Prostate gland (tissue), 2 donors: ENCODE data around the gene SEMA3A. TPM values are rescaled to one million over a fixed set of nuclear protein-coding genes. Genes with fewer than 3 reads are reported as not detected.

Experiments
- DNase-seq: peaks from one replicate; pipeline ENCODE4 v3.0.0-alpha.2; 2019; ENCODE audit warnings: low spot score
- H3K27ac ChIP-seq, 2 donors: fragments of 200-600 bp; sonication (generic); 2 replicates each; pipeline ENCODE4 v1.5.1; 2017 to 2019
- H3K27me3 ChIP-seq: fragments of 200-600 bp; sonication (generic); replicated peaks from 2 replicates; pipeline ENCODE4 v1.5.1; 2019; ENCODE audit not compliant: insufficient read depth
- H3K36me3 ChIP-seq, 2 donors: fragments of 200-600 bp; sonication (generic); 1 replicate in 1 of 2; 2 replicates in 1 of 2; pipeline versions ENCODE4 v1.5.1 to v1.8.1; 2017 to 2019
- H3K4me1 ChIP-seq: fragments of 200-600 bp; sonication (generic); replicated peaks from 2 replicates; pipeline ENCODE4 v1.5.1; 2019
- H3K4me3 ChIP-seq, 2 donors: fragments of 200-600 bp; sonication (generic); 2 replicates each; pipeline ENCODE4 v1.5.1; 2017 to 2019
- H3K9me3 ChIP-seq: fragments of 200-600 bp; sonication (generic); 2 replicates; pipeline ENCODE4 v1.5.1; 2017
- CTCF ChIP-seq, 4 experiments: fragments of 200-600 bp in 2 of 4; fragments of 450-650 bp in 2 of 4; sonication (generic) in 2 of 4; IDR thresholded peaks; 1 replicate in 3 of 4; 2 replicates in 1 of 4; pipeline ENCODE4 v1.5.1; 2016 to 2019; ENCODE audit warnings: antibody characterized with exemption in 4 of 4, mild to moderate bottlenecking in 2 of 4, moderate library complexity in 2 of 4
- POLR2A ChIP-seq: fragments of 450-650 bp; IDR thresholded peaks from one replicate; pipeline ENCODE4 v1.6.1; 2016; ENCODE audit warnings: antibody characterized with exemption, mild to moderate bottlenecking
- POLR2AphosphoS5 ChIP-seq: sonication (generic); formaldehyde crosslinking; IDR thresholded peaks from one replicate; pipeline ENCODE4 v1.6.1; 2017; ENCODE audit warnings: antibody characterized with exemption
- WGBS: methylation state at CpG from one replicate; pipeline ENCODE4 v1.1.5; 2018; 5-methylcytosine and 5-hydroxymethylcytosine counted together
- intact Hi-C: fragments of 100-400 bp; cut with DNase I; formaldehyde crosslinking; loops from one replicate; pipeline ENCODE4 v1.14.2; 2022
- total RNA-seq, 2 donors: library from RNA; depleted of rRNA; stranded (reverse); fragments of >200 nt; gene quantifications; one replicate each; pipeline ENCODE4 v1.1.0, GENCODE V29; 2016

Gene SEMA3A
- total RNA-seq, 2 donors from 2014 or later: 1.6 to 1.9 TPM

- no peaks in the 10 kb centered on the region for H3K9me3 ChIP-seq
- no peak for DNase-seq
- no peak overlapping the region for H3K27ac ChIP-seq
- 96% methylated on average over 5 of the region's 5 CpGs for WGBS
- no peaks in the 10 kb centered on the region for H3K36me3 ChIP-seq
- H3K4me3 ChIP-seq: no peak overlapping the region
- no peaks in the 10 kb centered on the region for H3K4me1 ChIP-seq
- no peaks in the 10 kb centered on the region for H3K27me3 ChIP-seq
- TF ChIP-seq CTCF (IDR thresholded peaks at IDR 0.05): no peak
- no peak for TF ChIP-seq POLR2A
- TF ChIP-seq POLR2AphosphoS5: no peak
- intact Hi-C loops: no loop called here
Measured at GRCh38 chr7:83985821-83986220, 208.8 kb downstream of the SEMA3A start.

DNA sequence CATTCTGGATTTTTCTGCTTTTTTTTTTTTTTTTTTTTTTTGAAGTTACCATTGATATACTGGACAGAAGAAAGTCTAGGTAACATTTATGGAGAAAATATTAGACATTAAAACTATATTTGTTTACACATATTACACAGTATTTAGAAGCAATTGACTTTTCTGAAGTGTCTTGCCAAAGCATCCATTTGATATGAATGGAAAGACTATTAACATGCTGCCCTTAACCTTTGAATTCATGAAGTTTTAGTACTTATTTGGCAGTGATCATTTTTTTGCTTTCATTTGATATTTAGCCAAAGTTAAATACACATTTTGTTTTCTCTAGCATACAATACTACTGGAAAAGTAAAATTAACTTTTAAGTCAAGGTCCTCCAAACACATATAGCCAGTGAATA, 210.0 kb downstream of the SEMA3A start:
- Histone ChIP-seq H3K27ac (no peak overlapping the region), H3K4me3 (no peak overlapping the region), H3K36me3 (no peaks in the 10 kb centered on the region), H3K4me1 (no peaks in the 10 kb centered on the region), H3K27me3 (no peaks in the 10 kb centered on the region), H3K9me3 (no peaks in the 10 kb centered on the region)
- TF ChIP-seq POLR2A (no peak), POLR2AphosphoS5 (no peak), CTCF (IDR thresholded peaks at IDR 0.05) (no peak)
- DNase-seq: no peak
- intact Hi-C loops: loop anchor here (5.0 kb wide), 1 partner anchor 213 kb away; no protein-coding TSS in a partner anchor

DNA sequence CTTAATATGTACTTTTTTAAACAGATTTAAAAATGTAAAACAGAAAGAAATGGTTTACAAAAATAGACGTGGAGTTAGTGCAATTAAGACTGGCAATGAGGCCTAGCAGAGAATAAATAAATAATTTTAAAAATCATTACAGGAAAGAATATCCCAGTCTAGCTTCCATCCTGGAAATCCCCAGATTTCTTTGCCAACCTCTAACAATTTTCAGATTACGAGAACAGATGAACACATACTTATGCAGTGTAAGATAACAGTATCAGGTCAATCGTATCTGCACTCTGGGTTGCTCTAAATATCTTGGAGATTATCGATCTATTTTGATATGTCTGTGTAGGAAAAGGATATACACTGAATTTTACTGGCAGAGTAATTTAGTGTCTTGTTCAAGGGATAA, 210.5 kb downstream of the SEMA3A start:
- 50% methylated on average over 4 of the region's 4 CpGs for WGBS
- intact Hi-C loops: loop anchor here (5.0 kb wide), 1 partner anchor 213 kb away; no protein-coding TSS in a partner anchor
- Histone ChIP-seq H3K27ac (no peak overlapping the region), H3K4me3 (no peak overlapping the region), H3K27me3 (no peaks in the 10 kb centered on the region), H3K36me3 (no peaks in the 10 kb centered on the region), H3K9me3 (no peaks in the 10 kb centered on the region), H3K4me1 (no peaks in the 10 kb centered on the region)
- DNase-seq: no peak
- TF ChIP-seq POLR2AphosphoS5 (no peak), POLR2A (no peak), CTCF (IDR thresholded peaks at IDR 0.05) (no peak)

- H3K36me3 ChIP-seq: no peaks in the 10 kb centered on the region
- TF ChIP-seq POLR2A: no peak
- TF ChIP-seq CTCF (IDR thresholded peaks at IDR 0.05): no peak
- TF ChIP-seq POLR2AphosphoS5: no peak
- H3K27ac ChIP-seq: no peak overlapping the region
- WGBS: 83% methylated on average over 1 of the region's 1 CpG
- H3K27me3 ChIP-seq: no peaks in the 10 kb centered on the region
- H3K4me1 ChIP-seq: no peaks in the 10 kb centered on the region
- no peak overlapping the region for H3K4me3 ChIP-seq
- intact Hi-C loops: loop anchor here (5.0 kb wide), 1 partner anchor 214 kb away; no protein-coding TSS in a partner anchor
- H3K9me3 ChIP-seq: no peaks in the 10 kb centered on the region
- DNase-seq: no peak
Measured at GRCh38 chr7:83983606-83984005, 211.0 kb downstream of the SEMA3A start.

DNA sequence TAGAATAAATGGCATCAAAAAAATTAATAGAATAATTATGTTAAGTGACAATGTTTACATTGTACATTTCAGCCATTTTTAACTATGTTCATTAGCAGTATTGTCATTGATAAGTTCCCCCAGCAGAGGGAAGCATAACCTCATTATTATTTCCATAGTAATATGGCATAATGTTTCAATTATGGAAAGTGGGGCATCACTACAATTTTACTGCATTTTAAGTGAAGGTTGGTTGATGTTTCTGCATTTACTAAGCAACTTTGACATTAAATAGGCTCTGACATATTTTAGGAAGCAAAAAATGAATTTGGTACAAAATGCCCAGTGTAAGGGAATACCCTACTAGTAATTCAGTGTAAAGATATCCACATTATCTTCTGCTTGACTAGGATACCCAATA, 218.3 kb downstream of the SEMA3A start:
- DNase-seq: no peak
- no peaks in the 10 kb centered on the region for H3K36me3 ChIP-seq
- H3K4me3 ChIP-seq: no peak overlapping the region
- H3K9me3 ChIP-seq: no peaks in the 10 kb centered on the region
- peak; percentile 28 to 78 (median 70) for TF ChIP-seq CTCF (IDR thresholded peaks at IDR 0.05)
- TF ChIP-seq POLR2AphosphoS5: no peak
- intact Hi-C loops: loop anchor here (5.0 kb wide), 1 partner anchor 1046 kb away; no protein-coding TSS in a partner anchor
- H3K27me3 ChIP-seq: no peaks in the 10 kb centered on the region
- no peak overlapping the region for H3K27ac ChIP-seq
- H3K4me1 ChIP-seq: no peaks in the 10 kb centered on the region
